A549 (cell line): Measurements from ENCODE around the gene ABHD8.

ENCODE experiments used
- CEBPB ChIP-seq, 2 experiments: fragments of >200 bp in 1 of 2; sonication (Bioruptor Twin) in 1 of 2; formaldehyde crosslinking in 1 of 2; IDR thresholded peaks; 2 replicates each; pipeline ENCODE4 v1.6.1; 2012 to 2016
- EP300 ChIP-seq, 2 experiments: fragments of >200 bp; sonication (Bioruptor Twin); formaldehyde crosslinking; IDR thresholded peaks; 2 replicates in 1 of 2; 3 replicates in 1 of 2; pipeline ENCODE4 v1.6.1; 2016 to 2017
- HES2 ChIP-seq: fragments of >200 bp; sonication (Bioruptor Twin); formaldehyde crosslinking; IDR thresholded peaks from 2 replicates; pipeline ENCODE4 v1.6.1; 2016
- JUN ChIP-seq, 2 experiments: fragments of >200 bp; sonication (Bioruptor Twin); formaldehyde crosslinking; IDR thresholded peaks; 2 replicates in 1 of 2; 3 replicates in 1 of 2; pipeline ENCODE4 v1.6.1; 2016 to 2017
- JUNB ChIP-seq: fragments of >200 bp; sonication (Bioruptor Twin); formaldehyde crosslinking; IDR thresholded peaks from 2 replicates; pipeline ENCODE4 v1.6.1; 2016
- MAX ChIP-seq: IDR thresholded peaks from 2 replicates; pipeline ENCODE4 v1.6.1; 2012
- PHF8 ChIP-seq: fragments of 200-600 bp; sonication (generic); IDR thresholded peaks from 2 replicates; pipeline ENCODE4 v1.6.1; 2016; ENCODE audit warnings: low read depth, mild to moderate bottlenecking, antibody characterized with exemption, moderate library complexity, borderline replicate concordance
- POLR2A ChIP-seq: IDR thresholded peaks from 2 replicates; pipeline ENCODE4 v1.6.1; 2012; ENCODE audit warnings: mild to moderate bottlenecking, low read length
- RAD21 ChIP-seq, 2 experiments: fragments of >200 bp in 1 of 2; sonication (Bioruptor Twin) in 1 of 2; formaldehyde crosslinking in 1 of 2; IDR thresholded peaks in 1 of 2; conservative IDR thresholded peaks in 1 of 2; 2 replicates in 1 of 2; 3 replicates in 1 of 2; pipeline ENCODE4 v1.6.1; 2012 to 2018; ENCODE audit warnings: inconsistent platforms in 1 of 2
- REST ChIP-seq: fragments of 200-600 bp; sonication (generic); IDR thresholded peaks from 2 replicates; pipeline ENCODE4 v1.6.1; 2016; ENCODE audit warnings: antibody characterized with exemption, mild to moderate bottlenecking, moderate library complexity
- SREBF2 ChIP-seq: fragments of 450-650 bp; IDR thresholded peaks from 2 replicates; pipeline ENCODE4 v1.6.1; 2014; ENCODE audit warnings: mild to moderate bottlenecking, moderate library complexity
- TF ChIP-seq, protein P1 (sequence below): fragments of >200 bp; sonication (Bioruptor Twin); formaldehyde crosslinking; IDR thresholded peaks from 3 replicates; pipeline ENCODE4 v1.5.1; 2016

- TF ChIP-seq RAD21 (conservative IDR thresholded peaks at IDR 0.05 in 1 of 2, IDR thresholded peaks at IDR 0.05 in 1 of 2) (no peak), POLR2A (no peak), JUN (IDR thresholded peaks at IDR 0.05) (no peak), HES2 (no peak), MAX (no peak), CEBPB (IDR thresholded peaks at IDR 0.05) (no peak), REST (no peak), EP300 (IDR thresholded peaks at IDR 0.05) (no peak), PHF8 (no peak), JUNB (no peak), SREBF2 (no peak)
- TF ChIP-seq, protein P1, sequence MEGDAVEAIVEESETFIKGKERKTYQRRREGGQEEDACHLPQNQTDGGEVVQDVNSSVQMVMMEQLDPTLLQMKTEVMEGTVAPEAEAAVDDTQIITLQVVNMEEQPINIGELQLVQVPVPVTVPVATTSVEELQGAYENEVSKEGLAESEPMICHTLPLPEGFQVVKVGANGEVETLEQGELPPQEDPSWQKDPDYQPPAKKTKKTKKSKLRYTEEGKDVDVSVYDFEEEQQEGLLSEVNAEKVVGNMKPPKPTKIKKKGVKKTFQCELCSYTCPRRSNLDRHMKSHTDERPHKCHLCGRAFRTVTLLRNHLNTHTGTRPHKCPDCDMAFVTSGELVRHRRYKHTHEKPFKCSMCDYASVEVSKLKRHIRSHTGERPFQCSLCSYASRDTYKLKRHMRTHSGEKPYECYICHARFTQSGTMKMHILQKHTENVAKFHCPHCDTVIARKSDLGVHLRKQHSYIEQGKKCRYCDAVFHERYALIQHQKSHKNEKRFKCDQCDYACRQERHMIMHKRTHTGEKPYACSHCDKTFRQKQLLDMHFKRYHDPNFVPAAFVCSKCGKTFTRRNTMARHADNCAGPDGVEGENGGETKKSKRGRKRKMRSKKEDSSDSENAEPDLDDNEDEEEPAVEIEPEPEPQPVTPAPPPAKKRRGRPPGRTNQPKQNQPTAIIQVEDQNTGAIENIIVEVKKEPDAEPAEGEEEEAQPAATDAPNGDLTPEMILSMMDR: no peak
Observed at GRCh38 chr19:17307876-17308377, 4.7 kb upstream of the ABHD8 start.
